SIG-M5 treated with dmso at 0.1 percent for 504 hours (cell line): ENCODE results near the gene DPRX.
"Not testable (repeated sequence)": the region's sequence is repeated elsewhere in the genome, so short reads cannot be mapped to it uniquely, and the experiment has no call there.

Experiments
- DNase-seq: peaks from one replicate; lab custom pipeline; 2025; ENCODE audit not compliant: unreplicated experiment; lab: John Stamatoyannopoulos, UW

Gene DPRX

GRCh38 chr19:53644061-53644816, 12.4 kb downstream of the DPRX start:
- DNase-seq: no peak

- DNase-seq: no peak
Measured at GRCh38 chr19:53646144-53646543, 14.3 kb downstream of the DPRX start.

GRCh38 chr19:53647350-53647749, 15.6 kb downstream of the DPRX start:
- DNase-seq: no peak

GRCh38 chr19:53647792-53648191, 16.0 kb downstream of the DPRX start:
- DNase-seq: no peak

- no peak for DNase-seq
Measured at GRCh38 chr19:53649746-53650593, 18.2 kb downstream of the DPRX start.

GRCh38 chr19:53652476-53652875, 20.7 kb downstream of the DPRX start:
- no peak for DNase-seq

- DNase-seq: no peak
Measured at GRCh38 chr19:53655042-53655665, 23.4 kb downstream of the DPRX start.

GRCh38 chr19:53657330-53657729, 25.5 kb downstream of the DPRX start:
- no peak for DNase-seq

- DNase-seq: no peak
Measured at GRCh38 chr19:53657778-53658177, 26.0 kb downstream of the DPRX start.

GRCh38 chr19:53659292-53659691, 27.5 kb downstream of the DPRX start:
- peak; percentile 46 for DNase-seq

GRCh38 chr19:53660584-53660983, 28.8 kb downstream of the DPRX start:
- DNase-seq: no peak

GRCh38 chr19:53662209-53662608, 30.4 kb downstream of the DPRX start:
- no peak for DNase-seq

GRCh38 chr19:53664152-53664551, 32.4 kb downstream of the DPRX start:
- no peak for DNase-seq

- DNase-seq: no peak
Measured at GRCh38 chr19:53664760-53665159, 33.0 kb downstream of the DPRX start.

- DNase-seq: not testable (repeated sequence)
Measured at GRCh38 chr19:53666331-53666730, 34.5 kb downstream of the DPRX start.

- DNase-seq: not testable (repeated sequence)
Measured at GRCh38 chr19:53668804-53669203, 37.0 kb downstream of the DPRX start.

- no peak for DNase-seq
Measured at GRCh38 chr19:53670345-53670744, 38.5 kb downstream of the DPRX start.

- DNase-seq: no peak
Measured at GRCh38 chr19:53671663-53672062, 39.9 kb downstream of the DPRX start.
